GM12891 (cell line): Measurements from ENCODE around the gene DOCK8.

Experiments
- PAX5 ChIP-seq: IDR thresholded peaks from 2 replicates; pipeline ENCODE4 v1.6.1; 2011; ENCODE audit warnings: low read length, moderate library complexity, mild to moderate bottlenecking; ENCODE audit not compliant: insufficient read depth, severe bottlenecking
- POLR2A ChIP-seq: IDR thresholded peaks from 2 replicates; pipeline ENCODE4 v1.6.1; 2011; ENCODE audit warnings: low read depth, low read length, control low read depth
- POLR2AphosphoS5 ChIP-seq: IDR thresholded peaks from 2 replicates; pipeline ENCODE4 v1.6.1; 2011; ENCODE audit warnings: low read depth, low read length, control low read depth
- POU2F2 ChIP-seq: IDR thresholded peaks from 2 replicates; pipeline ENCODE4 v1.6.1; 2011; ENCODE audit warnings: low read depth, mild to moderate bottlenecking, control low read depth, low read length, moderate library complexity
- SPI1 ChIP-seq: IDR thresholded peaks from 2 replicates; pipeline ENCODE4 v1.6.1; 2011; ENCODE audit warnings: low read depth, low read length, control low read depth
- TAF1 ChIP-seq: IDR thresholded peaks from 2 replicates; pipeline ENCODE4 v1.6.1; 2011; ENCODE audit warnings: low read depth, low read length, control low read depth

GRCh38 chr9:270657-271237 lies 56.1 kb downstream of the DOCK8 start:
- no peak for TF ChIP-seq TAF1
- TF ChIP-seq POLR2AphosphoS5, result no peak
- TF ChIP-seq POLR2A, result no peak
- no peak for TF ChIP-seq SPI1
- TF ChIP-seq PAX5, result no peak
- no peak for TF ChIP-seq POU2F2
